ENCODE results near the gene CHAC1.

The CHAC1 gene

DNA sequence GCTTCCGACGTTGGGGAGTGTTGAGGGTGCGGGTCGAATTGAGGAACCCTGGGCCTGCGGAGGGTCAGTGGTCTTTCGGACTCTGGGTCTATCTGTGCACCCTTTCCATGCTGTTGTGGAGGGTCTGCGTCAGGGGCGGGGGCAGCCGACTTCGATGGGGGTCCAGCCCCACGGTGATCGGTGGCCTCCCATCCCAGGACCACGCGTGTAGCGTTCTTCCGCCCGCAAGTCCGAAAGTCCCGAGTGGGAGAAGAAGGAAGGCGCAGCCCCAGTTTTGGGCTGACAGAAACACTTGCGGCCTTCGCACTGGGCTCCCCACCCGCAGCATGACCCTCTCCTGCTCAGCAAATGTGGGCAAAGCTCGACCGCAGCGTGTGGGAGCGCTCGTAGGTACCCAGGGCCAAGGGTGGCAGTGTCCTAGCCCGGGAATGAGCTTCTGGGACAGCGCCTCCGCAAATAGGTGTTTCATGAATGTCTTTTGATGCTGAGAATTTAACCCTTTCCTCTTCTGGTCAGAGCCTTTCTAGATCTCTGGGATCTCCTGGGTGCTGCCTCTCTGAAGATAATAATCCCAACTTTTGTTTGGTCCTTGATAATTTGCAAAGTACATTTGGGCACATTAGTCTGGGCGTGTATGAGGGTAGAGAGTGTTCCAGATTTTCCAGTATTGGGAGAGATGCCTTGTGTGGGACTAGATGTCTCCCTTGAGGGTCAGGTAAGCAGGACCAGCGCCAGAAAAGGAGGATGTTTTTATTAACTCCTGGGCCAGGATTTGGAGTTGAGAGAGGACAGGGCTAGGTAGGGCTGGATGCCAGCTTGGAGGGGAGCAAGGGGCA is 26.4 kb upstream of the CHAC1 start:
- H3K4me3 ChIP-seq (ENCODE audit: low read depth, low read length, poor library complexity, severe bottlenecking), result no peak overlapping the region
- peaks cover 41% of the 10 kb centered on the region for H3K4me1 ChIP-seq (ENCODE audit: insufficient read depth, low read length, severe bottlenecking)
- no peaks in the 10 kb centered on the region for H3K9me2 ChIP-seq (ENCODE audit: low read depth, low read length)

DNA sequence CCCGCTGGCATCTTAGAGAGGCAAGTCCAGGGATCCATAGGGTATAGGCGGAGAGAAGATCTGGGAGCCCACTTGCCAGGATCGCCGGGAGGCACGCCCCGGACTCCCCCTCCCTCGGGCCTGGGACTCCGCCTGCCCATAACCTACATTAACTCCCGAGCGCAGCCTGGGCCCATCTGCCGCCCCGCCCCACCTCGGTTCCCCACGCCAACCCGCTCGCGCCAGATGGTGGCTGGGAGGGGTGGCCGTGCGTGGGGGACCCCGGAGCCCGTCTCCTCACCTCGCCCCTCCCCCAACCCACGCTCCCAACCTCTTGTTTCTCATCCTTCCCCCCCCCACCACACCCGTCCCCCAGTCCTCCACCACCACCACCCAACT is 25.8 kb upstream of the CHAC1 start:
- Histone ChIP-seq H3K4me1 (ENCODE audit: insufficient read depth, low read length, severe bottlenecking) (peaks cover 41% of the 10 kb centered on the region), H3K9me2 (ENCODE audit: low read depth, low read length) (no peaks in the 10 kb centered on the region), H3K9ac (ENCODE audit: low read length) (no peak overlapping the region), H4K20me1 (ENCODE audit: insufficient read depth, low read length) (no peaks in the 10 kb centered on the region), H2AFZ (ENCODE audit: low read length) (no peak overlapping the region), H3K9me3 (ENCODE audit: low read length) (no peaks in the 10 kb centered on the region), H3F3A (ENCODE audit: insufficient read depth, low read length) (no peaks in the 10 kb centered on the region), H3K4me2 (ENCODE audit: low read length) (peak overlapping the region; percentile 88; the same call in 1 of the 2 replicates), H3K27ac (ENCODE audit: low read depth, low read length, poor library complexity, severe bottlenecking) (no peak overlapping the region), H3K27me3 (ENCODE audit: insufficient read depth, low read length) (peaks cover 10% of the 10 kb centered on the region), H3K79me2 (ENCODE audit: insufficient read depth, low read length) (no peaks in the 10 kb centered on the region), H3K4me3 (ENCODE audit: low read depth, low read length, poor library complexity, severe bottlenecking) (peak overlapping the region; percentile 62), H3K36me3 (ENCODE audit: insufficient read depth, low read length) (no peaks in the 10 kb centered on the region)
- TF ChIP-seq, protein P1, sequence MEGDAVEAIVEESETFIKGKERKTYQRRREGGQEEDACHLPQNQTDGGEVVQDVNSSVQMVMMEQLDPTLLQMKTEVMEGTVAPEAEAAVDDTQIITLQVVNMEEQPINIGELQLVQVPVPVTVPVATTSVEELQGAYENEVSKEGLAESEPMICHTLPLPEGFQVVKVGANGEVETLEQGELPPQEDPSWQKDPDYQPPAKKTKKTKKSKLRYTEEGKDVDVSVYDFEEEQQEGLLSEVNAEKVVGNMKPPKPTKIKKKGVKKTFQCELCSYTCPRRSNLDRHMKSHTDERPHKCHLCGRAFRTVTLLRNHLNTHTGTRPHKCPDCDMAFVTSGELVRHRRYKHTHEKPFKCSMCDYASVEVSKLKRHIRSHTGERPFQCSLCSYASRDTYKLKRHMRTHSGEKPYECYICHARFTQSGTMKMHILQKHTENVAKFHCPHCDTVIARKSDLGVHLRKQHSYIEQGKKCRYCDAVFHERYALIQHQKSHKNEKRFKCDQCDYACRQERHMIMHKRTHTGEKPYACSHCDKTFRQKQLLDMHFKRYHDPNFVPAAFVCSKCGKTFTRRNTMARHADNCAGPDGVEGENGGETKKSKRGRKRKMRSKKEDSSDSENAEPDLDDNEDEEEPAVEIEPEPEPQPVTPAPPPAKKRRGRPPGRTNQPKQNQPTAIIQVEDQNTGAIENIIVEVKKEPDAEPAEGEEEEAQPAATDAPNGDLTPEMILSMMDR (IDR thresholded peaks at IDR 0.05; ENCODE audit: low read length), result no peak
- no peak for TF ChIP-seq EZH2 (IDR thresholded peaks at IDR 0.05; ENCODE audit: borderline replicate concordance, low read length)

More for the DNA sequence above, 26.4 kb upstream of the CHAC1 start:
- no peaks in the 10 kb centered on the region for H3K79me2 ChIP-seq (ENCODE audit: insufficient read depth, low read length)
- H3K4me2 ChIP-seq (ENCODE audit: low read length), result peak overlapping the region; percentile 88; the same call in 1 of the 2 replicates
- H4K20me1 ChIP-seq (ENCODE audit: insufficient read depth, low read length), result no peaks in the 10 kb centered on the region
- H3F3A ChIP-seq (ENCODE audit: insufficient read depth, low read length), result no peaks in the 10 kb centered on the region
- TF ChIP-seq EZH2 (IDR thresholded peaks at IDR 0.05; ENCODE audit: borderline replicate concordance, low read length), result no peak
- TF ChIP-seq, protein P1 (IDR thresholded peaks at IDR 0.05; ENCODE audit: low read length), result no peak
- H3K36me3 ChIP-seq (ENCODE audit: insufficient read depth, low read length), result no peaks in the 10 kb centered on the region
- no peak overlapping the region for H2AFZ ChIP-seq (ENCODE audit: low read length)
- no peak overlapping the region for H3K27ac ChIP-seq (ENCODE audit: low read depth, low read length, poor library complexity, severe bottlenecking)
- H3K9me3 ChIP-seq (ENCODE audit: low read length), result no peaks in the 10 kb centered on the region
- peaks cover 10% of the 10 kb centered on the region for H3K27me3 ChIP-seq (ENCODE audit: insufficient read depth, low read length)
- no peak overlapping the region for H3K9ac ChIP-seq (ENCODE audit: low read length)

GRCh38 chr15:40927873-40928806 is 25.1 kb upstream of the CHAC1 start:
- Histone ChIP-seq H3K79me2 (ENCODE audit: insufficient read depth, low read length) (no peaks in the 10 kb centered on the region), H3K9ac (ENCODE audit: low read length) (no peak overlapping the region), H3K9me3 (ENCODE audit: low read length) (no peaks in the 10 kb centered on the region), H3K4me1 (ENCODE audit: insufficient read depth, low read length, severe bottlenecking) (peaks cover 41% of the 10 kb centered on the region), H3K9me2 (ENCODE audit: low read depth, low read length) (no peaks in the 10 kb centered on the region), H3K4me2 (ENCODE audit: low read length) (peak overlapping the region; percentile 88), H4K20me1 (ENCODE audit: insufficient read depth, low read length) (no peaks in the 10 kb centered on the region), H2AFZ (ENCODE audit: low read length) (no peak overlapping the region), H3K4me3 (ENCODE audit: low read depth, low read length, poor library complexity, severe bottlenecking) (peak overlapping the region; percentile 62), H3K27me3 (ENCODE audit: insufficient read depth, low read length) (peaks cover 10% of the 10 kb centered on the region), H3F3A (ENCODE audit: insufficient read depth, low read length) (no peaks in the 10 kb centered on the region), H3K36me3 (ENCODE audit: insufficient read depth, low read length) (no peaks in the 10 kb centered on the region), H3K27ac (ENCODE audit: low read depth, low read length, poor library complexity, severe bottlenecking) (no peak overlapping the region)
- TF ChIP-seq, protein P1 (IDR thresholded peaks at IDR 0.05; ENCODE audit: low read length), result no peak
